Measurements from ENCODE around the gene ERC2.

- TF ChIP-seq CTCF (conservative IDR thresholded peaks at IDR 0.05; ENCODE audit: low read depth, low read length): no peak
- TF ChIP-seq EZH2 (IDR thresholded peaks at IDR 0.05; ENCODE audit: borderline replicate concordance, low read depth, low read length, poor library complexity, severe bottlenecking): no peak
Observed at GRCh38 chr3:55473788-55474187, 994.5 kb downstream of the ERC2 start.

Measured in A673 (cell line).